PC-9 (cell line): ENCODE results near the gene NUP54.

Source experiments
- EZH2 ChIP-seq: fragments of 200-600 bp; sonication (generic); IDR thresholded peaks from 2 replicates; pipeline ENCODE4 v1.8.0; 2017; ENCODE audit warnings: antibody characterized with exemption, low read depth
- TF ChIP-seq, protein P1 (sequence below): fragments of 200-600 bp; sonication (generic); conservative IDR thresholded peaks from 2 replicates; pipeline ENCODE4 v1.6.1; 2017; ENCODE audit warnings: mixed run types, antibody characterized with exemption, mild to moderate bottlenecking, moderate library complexity

DNA sequence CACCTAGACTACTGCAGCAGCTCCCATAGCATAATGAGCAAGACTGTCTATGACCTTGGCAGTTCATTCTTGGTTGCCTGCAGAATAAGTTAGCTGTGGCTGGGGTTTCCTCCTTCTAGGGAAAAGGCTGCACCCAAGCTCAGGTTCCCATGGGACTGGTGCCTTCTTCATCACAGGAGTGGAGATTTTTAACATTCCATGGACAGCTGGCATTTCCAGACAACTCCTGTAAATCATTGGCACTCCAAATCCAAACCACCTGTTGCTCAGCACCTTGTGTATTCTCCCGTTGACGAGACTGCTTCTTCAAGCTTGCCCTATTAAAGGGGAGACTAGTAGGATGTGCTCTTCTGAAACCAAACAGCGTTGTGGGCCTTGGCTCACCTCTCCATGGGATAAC is 7.8 kb upstream of the NUP54 start:
- TF ChIP-seq, protein P1, sequence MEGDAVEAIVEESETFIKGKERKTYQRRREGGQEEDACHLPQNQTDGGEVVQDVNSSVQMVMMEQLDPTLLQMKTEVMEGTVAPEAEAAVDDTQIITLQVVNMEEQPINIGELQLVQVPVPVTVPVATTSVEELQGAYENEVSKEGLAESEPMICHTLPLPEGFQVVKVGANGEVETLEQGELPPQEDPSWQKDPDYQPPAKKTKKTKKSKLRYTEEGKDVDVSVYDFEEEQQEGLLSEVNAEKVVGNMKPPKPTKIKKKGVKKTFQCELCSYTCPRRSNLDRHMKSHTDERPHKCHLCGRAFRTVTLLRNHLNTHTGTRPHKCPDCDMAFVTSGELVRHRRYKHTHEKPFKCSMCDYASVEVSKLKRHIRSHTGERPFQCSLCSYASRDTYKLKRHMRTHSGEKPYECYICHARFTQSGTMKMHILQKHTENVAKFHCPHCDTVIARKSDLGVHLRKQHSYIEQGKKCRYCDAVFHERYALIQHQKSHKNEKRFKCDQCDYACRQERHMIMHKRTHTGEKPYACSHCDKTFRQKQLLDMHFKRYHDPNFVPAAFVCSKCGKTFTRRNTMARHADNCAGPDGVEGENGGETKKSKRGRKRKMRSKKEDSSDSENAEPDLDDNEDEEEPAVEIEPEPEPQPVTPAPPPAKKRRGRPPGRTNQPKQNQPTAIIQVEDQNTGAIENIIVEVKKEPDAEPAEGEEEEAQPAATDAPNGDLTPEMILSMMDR = no peak
- no peak for TF ChIP-seq EZH2
